ENCODE measurements around the gene SMYD3.

The SMYD3 gene

DNA sequence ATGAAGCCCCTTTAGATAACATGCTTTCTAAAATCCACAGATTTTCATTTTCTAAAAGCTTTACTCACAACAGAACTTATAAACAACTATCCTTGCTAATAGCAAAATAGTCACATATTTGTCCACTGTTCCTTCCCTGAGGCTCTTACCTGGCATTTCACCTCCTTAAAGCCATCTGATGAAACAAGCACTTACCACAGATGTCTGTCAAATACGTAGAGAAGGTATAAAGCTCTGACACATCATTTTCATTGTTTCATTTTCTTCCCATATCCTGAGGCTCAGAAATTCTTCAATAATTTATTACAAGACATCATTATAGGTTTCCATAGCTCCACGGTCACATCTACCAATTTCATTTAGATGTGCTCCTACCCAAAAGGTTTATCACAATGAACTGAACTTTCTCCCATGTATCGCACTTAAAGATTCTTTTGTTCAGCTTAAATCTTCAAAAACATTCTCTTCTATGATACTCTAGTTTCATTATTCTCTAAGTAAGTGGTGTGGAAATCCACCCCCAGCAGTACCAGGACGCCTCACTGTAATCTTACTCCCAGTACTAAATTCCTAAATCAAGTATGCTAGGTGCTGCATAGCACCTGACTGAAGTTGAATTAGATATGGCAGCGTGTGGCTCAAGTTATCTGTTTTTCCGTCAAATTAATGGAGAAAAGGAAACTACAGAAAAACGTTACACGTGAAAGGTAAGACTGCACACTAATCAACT, 569.6 kb downstream of the SMYD3 start:
- no peak for DNase-seq

DNA sequence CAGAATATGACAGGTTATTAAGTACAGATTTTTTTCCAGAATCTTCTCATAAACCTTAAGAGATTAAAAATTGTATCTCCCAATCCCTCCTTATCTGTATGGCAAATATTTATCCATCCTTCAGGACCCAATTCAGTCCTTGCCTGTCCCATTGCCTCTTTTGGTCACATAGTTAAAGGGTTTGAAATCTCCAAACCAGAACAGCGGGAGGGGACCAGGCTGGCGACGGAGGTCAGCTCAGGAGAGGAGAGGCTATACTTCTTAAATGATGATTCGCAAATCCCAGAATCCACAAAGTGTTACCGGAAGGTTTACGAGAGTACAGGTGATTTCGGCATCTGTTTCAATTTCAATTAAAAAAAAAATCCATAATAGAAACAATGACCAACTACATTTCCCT, 572.7 kb downstream of the SMYD3 start:
- DNase-seq: no peak

DNA sequence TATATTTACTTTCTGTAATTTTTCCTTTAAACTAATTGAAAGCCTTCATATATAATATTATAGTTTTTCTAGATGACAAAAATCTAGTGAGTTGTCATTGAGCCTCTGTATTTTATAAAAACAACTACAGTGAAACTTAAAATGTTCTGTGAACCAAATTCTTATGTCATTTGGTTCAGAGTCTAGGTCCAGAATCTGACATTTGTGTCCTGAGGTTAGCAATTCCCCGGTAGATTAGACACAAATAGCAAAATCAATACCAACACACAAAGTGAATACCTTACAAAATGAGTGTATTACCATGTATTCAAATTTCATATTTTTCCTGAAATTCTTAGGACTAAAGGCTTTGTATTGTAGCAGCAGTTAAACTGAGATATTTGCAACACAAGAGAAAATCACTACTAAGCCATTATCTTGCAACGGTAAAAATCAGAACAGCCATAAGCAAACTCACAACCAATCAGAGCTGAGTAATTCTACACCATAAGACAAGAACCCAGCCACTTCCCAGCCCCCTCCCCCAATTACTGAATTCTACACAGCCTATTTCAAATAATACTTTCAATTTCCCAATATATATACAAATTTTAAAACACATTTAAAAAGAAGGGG, 573.5 kb downstream of the SMYD3 start:
- DNase-seq: no peak

DNA sequence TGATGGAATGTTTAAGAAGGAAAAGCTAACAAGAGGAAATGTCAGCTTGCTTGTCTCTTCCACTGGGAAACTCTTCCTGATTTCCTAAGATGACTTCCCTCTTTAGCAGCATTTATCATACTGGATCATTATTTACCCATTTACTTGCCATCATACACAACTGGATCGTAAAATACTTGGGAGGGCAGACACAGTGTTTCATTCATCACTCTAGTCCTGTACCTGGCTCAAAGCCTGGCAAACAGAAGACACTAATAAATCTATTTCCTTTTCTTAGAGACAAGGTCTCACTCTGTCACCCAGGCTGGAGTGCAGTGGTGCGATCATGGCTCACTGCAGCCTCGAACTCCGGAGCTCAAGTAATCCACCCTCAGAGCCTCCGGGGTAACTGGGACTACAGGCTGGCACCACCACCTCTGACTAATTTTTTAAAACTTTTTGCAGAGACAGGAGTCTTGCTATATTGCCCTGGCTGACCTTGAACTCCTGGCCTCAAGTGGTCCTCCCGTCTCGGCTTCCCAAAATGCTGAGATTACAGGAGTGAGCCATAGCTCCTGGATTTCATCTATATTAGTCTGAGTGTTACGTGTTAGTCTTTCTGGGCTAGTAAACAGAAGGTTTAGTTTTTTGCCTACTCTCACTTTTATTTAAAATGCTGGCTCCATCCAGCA, 574.6 kb downstream of the SMYD3 start:
- DNase-seq: no peak

DNA sequence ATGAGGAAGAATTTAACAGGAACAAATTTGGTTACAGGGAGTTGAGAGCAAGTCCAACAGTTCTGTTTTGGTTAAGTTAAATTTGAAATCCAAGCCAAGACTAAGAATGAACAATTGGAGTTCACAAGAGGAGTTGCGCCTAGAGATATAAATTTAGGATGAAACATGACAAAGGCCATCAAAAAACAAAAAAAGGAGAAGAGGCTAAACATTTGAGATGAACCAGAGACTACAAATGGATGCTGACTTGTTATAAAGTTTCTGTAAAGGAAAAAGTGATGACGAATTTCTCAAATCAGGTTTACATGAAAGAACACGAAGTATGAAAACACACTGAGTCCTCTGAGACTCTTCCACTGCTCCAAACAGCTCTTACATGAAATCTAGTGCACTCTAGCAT, 575.6 kb downstream of the SMYD3 start:
- DNase-seq: no peak

DNA sequence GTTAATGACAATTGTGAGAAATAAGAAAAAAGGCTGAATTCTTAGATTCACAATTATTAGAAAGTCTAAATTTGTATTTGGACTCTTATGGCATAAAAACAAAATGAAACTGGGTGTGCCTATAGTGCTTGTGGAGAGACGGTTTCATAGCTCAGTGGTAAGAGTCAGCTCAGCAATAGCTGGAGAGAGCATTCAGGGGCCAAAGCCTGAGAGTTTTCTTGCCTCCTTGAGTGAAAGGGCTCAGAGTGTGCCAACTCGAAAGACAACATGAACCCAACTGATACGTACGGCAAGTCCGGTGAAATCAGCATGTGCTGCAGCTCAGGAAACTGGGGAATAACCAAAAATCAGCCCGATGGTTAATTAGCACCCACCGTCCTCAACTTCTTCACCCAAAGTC, 577.9 kb downstream of the SMYD3 start:
- no peak for DNase-seq

DNA sequence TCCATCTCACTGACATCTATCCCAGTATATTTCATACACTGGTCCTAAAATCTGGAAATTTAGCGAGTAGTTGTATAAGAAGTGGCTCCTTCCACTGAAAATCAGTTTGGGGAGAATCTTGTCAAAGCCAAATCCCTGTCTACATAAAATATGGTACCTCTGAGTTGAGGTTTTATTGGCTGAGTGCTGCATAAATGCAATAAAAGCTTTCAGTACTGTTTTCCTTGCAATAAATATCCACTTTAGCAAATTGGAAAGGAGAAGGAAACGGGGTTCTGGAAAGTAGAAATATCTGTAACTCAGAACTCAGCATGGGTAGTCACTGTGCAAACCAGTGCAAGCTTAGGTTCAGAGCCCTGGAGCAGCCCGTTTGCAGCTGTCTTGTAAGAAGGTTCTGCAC, 580.2 kb downstream of the SMYD3 start:
- no peak for DNase-seq

DNA sequence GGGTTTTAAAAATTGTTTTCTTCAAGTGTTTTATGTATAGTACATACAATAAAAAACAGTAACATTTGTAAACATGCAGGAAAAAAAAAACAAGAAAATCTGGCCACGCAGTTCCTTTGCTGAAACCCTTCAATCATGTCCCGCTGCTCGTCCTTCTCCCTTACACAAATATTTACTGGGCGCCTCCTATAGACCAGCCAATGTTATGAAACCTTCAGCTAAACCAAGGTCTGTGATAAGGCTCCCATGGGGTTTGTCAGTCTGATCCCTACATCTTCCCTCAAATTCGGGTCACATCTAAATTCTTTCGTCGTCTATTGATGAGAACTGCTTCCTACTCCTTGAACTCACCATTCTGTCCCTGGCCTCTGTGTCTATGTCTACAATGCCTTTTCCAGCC, 583.9 kb downstream of the SMYD3 start:
- DNase-seq: no peak

DNA sequence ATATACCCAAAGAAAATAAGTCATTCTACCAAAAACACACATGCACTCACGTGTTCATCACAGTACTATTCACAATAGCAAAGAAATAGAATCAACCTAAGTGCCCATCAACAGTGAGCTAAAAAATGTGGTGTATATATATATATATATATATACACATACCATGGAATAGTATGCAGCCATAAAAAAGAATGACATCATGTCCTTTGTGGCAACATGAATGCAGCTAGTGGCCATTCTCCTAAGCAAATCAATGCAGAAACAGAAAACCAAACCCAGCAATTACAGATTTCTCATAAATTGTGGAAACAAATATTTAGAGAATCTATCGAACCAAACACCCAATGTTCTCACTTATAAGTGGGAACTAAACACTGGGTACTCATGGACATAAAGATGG, 585.7 kb downstream of the SMYD3 start:
- DNase-seq: no peak

DNA sequence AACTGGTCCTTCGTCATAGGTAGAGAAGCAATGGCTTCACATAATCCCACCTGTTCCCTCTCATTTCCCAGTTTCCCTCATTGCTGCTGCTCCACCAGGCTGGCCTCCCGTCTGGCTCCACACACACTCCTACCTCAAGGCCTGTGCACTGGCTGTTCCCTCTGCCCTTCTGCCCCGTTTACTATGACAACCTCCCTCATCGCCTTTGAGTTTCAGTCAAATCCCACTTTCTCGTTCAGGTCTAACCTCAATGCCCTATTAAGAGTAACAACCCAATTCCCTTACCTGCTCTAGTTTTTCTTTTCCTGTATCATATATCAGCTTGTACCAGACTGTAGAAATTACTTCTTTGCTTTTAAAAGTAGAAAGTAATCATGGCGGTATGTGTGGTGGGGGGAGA, 589.7 kb downstream of the SMYD3 start:
- DNase-seq: no peak

DNA sequence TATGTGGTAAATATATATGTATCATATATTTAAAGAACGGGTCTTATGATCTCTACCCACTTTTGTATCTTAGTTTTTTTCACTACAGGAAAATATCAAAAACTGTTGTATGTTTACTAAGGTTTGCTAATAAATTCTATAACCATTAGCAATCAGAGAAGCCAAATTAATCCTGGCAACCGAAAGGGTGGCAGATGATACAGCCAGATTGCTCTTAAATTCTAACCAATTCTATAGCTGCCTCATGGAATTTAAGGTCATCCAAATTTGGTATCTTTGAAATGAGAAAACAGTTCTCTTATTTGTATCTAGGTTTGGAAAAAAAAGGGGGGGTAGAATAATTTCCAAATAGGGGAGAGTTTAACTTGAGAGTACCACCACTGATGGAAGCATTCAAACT, 591.2 kb downstream of the SMYD3 start:
- no peak for DNase-seq

DNA sequence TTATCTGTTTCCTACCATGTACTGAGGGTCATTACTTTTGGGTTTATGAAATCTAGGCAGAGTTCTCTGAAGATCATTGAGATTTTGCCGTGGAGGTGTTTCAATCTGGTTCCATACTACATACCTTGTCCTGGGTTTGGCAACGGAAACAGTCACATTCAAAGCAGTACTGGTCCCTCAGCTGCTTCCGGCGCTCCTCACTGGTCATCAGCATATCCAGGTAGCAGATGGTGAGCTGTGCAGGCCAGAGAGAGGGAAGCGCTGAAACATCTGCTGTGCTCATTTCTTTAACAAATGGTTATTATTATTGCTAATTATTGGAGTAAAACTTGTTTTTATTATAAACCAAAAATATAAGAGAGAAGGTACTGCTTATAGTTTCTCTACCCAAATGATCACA, 591.7 kb downstream of the SMYD3 start:
- no peak for DNase-seq

DNA sequence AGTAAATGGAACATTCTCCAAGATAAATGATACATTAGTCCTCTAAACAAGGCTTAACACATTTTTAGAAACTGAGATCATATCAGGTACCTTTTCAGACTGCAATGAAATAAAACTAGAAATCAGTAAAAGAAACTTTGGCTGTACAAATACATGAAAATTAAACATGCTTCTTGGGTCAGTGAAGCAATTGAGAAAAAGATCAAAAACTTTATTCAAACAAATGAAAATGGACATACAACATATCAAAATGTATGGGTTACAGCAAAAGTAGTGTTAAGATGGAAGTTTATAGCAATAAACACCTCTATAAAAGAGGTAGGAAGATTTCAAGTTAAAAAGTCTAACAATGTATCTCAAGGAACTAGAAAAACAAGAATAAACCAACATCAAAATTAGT, 598.5 kb downstream of the SMYD3 start:
- no peak for DNase-seq

DNA sequence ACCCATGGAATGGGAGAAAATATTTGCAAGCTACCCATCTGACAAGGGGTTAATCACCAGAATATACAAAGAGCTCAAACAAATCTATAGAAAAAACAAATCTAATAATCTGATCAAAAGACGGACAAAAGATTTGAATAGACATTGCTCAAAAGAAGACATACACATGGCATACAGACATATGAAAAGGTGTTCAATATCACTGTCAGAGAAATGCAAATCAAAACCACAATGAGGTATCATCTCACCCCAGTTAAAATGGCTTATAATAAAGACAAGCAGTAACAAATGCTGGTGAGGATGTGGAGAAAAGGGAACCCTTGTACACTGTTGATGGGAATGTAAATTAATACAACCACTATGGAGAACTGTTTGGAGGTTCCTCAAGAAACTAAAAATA, 600.9 kb downstream of the SMYD3 start:
- no peak for DNase-seq

DNA sequence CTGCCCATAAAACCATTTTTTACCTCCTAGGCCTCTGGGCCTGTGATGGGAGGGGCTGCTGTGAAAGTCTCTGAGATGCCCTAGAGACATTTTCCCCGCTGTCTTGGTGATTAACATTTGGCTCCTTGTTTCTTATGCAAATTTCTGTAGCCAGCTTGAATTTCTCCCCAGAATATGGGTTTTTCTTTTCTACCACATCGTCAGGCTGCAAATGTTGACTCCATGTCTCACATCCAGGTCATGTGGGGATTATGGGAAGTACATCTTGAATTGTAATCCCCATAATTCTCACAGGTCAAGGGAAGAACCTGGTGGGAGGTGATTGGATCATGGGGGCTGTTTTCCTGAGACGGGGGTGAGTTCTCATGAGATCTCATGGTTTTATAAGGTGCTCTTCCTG, 603.2 kb downstream of the SMYD3 start:
- DNase-seq: no peak

DNA sequence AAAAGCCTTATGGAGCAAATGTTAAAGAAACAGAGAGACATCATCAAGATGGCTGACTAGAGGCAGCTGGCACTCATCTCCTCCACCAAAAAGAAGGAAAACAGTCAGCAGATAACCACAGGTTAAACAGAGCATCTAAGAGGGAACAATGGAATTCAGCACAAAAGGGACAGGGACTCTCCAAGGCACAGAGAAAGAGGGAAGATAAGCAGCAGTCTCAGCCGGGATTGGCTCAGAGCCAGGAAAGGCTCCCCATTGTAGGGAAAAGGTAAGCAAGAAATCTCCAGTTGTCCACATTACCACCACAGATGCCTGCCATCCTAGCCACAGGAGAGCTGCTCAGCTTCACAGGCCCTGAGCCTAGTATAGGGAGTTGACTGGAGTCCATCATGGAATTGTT, 605.5 kb downstream of the SMYD3 start:
- no peak for DNase-seq

DNA sequence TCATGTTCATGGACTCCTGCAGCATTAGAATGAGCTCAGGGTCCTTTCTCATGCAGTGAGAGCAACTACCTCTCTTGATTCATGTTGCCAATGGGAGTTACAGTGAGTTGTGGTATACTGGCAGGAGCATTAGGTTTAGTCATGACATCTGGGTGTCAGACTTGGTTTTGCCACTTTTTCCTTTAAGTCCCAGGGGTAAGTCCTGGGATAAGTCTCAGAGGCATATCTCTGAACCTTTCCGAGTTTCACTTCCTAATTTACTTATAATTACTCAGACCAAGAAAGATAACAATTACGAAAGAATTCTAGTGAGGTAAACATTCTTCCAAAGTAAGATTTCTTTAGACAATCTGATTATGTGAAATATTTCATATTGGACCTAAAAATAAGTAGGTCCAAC, 606.0 kb downstream of the SMYD3 start:
- DNase-seq: no peak

DNA sequence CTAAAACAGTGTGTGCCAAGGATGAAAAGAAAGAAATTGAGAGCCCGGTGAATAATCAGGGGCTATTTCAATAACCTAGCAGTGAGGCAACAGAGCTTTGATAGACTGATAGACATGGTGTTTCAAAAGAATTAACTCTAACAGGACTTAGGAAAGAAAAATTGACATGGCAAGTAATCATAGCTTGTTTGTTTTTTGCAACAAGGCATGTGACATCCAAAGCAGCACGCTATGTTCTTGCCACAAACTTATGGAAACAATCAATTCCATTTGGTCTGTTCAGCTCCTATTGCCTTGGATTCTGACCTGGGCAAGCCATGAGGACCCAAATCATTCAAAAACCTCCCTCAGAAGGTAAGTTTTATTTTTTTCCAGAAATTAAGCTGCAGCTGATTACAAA, 608.5 kb downstream of the SMYD3 start:
- DNase-seq: no peak

DNA sequence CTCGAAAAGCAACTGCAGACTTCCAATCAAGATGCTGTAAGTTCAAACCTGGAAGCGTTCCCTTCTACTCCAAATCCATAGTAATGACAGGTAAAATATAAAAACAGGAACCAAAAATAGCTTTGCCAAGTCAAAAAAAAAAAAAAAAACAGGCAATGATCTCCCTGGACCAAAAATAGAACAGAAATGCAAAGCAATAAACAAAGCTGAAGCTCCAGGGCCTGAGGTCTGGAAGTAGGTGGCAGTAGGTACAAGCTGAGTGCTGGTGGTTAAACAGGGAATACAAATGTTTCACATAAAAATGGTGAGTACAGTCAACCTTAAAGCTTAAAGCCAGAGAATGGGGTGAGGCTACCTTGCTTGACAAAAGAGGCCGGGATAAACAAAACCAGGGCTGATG, 610.8 kb downstream of the SMYD3 start:
- DNase-seq: no peak

DNA sequence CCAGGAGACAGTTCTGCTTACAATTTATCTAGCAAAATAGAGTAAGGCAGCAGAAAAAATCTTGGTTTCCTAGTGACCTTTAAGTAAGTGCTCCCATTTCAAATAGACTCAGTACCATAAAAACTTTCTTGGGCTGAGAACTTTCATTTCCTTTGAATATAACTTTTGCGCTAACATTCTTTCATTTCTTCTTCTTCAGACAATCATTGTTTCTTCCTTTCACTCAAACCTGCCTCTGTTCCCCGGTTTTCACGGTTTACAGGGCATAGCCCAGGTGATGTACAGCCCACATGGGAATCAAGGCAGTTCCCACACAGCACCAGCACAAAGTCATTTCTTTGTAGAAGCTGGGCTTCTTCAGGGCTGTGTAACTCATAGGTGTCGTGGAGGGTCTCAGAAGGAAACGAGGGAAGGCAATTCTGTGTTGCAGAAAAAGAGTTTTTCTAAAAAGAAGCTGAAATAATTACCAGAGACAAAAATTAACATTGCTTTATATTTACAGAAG, 611.6 kb downstream of the SMYD3 start:
- no peak for DNase-seq

DNA sequence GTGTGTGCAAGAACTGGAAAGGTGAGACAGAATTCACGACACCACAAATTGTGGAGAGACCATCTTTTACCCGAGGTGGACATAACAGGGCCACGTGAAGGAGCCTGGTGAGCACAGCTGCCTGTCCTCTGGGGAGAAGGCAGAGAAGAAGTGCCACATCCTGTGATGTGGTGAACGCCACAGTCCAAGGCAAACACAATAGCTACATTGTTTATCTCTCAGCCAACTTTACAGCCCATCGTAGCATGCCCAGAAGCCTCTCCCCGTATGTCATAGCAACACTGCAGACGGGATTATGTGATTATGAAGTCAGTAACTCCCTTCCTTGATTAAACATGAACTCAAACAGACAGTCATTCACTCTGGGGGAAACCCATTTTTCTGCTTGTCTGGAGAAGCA, 612.2 kb downstream of the SMYD3 start:
- DNase-seq: no peak

DNA sequence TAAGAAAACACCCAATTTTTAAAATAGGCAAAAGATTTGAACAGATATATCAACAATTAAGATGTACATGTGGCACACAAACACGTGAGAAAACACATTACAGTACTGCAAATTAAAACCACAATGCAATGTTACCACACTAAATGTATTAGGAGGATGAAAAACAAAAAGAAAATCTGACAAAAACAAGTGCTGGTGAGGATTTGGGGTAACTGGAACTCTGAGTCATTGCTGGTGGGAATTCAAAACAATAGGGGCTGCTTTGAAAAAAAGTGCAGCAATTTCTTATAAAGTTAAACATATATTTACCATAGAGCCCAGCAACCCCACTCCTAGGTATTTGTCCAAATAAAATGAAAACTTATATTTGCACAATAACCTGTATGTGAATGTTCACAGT, 614.1 kb downstream of the SMYD3 start:
- DNase-seq: no peak

DNA sequence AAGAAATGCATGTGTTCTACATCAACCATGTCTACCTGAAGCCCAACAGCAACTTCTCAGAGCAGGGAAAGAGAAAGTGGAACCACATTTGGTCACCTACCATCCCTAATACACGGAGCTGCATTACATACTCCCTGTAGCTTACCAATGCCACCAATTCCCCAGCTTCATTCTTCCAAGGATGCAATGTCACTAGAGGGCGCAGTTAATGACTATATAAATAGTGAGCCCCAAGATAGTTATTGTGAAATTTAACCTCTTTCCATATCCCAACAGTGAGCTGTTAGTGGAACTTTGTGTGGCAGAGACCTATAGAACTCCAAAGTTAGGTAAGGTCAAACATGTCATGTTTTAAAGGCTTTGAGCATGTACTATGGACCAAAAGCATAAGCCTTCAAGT, 618.3 kb downstream of the SMYD3 start:
- peak; percentile 41 for DNase-seq

DNA sequence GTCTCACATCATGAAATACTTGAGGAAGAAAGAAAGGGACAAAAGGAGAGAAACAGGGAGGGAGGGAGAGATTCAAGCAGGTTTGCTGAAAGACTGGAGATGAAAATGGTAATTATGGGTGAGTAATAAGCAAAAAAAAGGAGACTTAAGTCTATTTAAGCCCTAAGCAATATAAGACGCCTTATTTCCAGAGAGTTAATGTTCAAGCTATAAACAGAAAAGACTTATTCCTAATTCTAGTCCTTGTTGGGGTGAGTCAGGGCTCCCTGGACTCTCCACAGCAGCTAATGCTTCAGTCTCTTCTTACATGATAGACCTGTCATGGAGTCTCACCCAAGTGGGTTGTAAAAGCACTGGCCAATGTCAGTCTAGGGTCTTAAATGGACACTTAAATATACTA, 619.2 kb downstream of the SMYD3 start:
- DNase-seq: no peak

Measured in fibroblast of skin of scalp (primary cell).